SK-N-MC (cell line): ENCODE results near the gene COMMD3.
"Not testable (repeated sequence)": the region's sequence is repeated elsewhere in the genome, so short reads cannot be mapped to it uniquely, and the experiment has no call there.

Experiments used
- DNase-seq: peaks from one replicate; pipeline ENCODE4 v3.0.0-alpha.2; 2011; ENCODE audit warnings: low read depth, low spot score
- H3K27ac ChIP-seq: fragments of 200-600 bp; sonication (generic); 2 replicates; pipeline ENCODE4 v1.5.1; 2016; ENCODE audit warnings: mixed run types
- H3K36me3 ChIP-seq: fragments of 200-600 bp; sonication (generic); 2 replicates; pipeline ENCODE4 v1.6.1; 2017; ENCODE audit warnings: antibody characterized with exemption, low read length, mixed read lengths; ENCODE audit not compliant: insufficient read depth
- H3K4me3 ChIP-seq: fragments of 200-600 bp; sonication (generic); 2 replicates; pipeline ENCODE4 v1.5.1; 2016
- H3K9ac ChIP-seq: fragments of 200-600 bp; sonication (generic); 2 replicates; pipeline ENCODE4 v1.8.0; 2017; ENCODE audit warnings: mixed run types, mixed read lengths; ENCODE audit not compliant: insufficient read length
- H3K9me3 ChIP-seq: fragments of 200-600 bp; sonication (generic); 2 replicates; pipeline ENCODE4 v1.6.1; 2017; ENCODE audit warnings: low read depth, mild to moderate bottlenecking, antibody characterized with exemption, low read length, moderate library complexity, mixed read lengths
- EZH2 ChIP-seq: fragments of 200-600 bp; sonication (generic); IDR thresholded peaks from one replicate; pipeline ENCODE4 v1.6.1; 2017; ENCODE audit warnings: antibody characterized with exemption
- FOXP2 ChIP-seq: optimal IDR thresholded peaks from 2 replicates; pipeline ENCODE3; 2011; ENCODE audit warnings: mild to moderate bottlenecking, moderate library complexity; ENCODE audit not compliant: insufficient read depth; ENCODE audit errors: extremely low read length, control extremely low read depth
- POLR2AphosphoS5 ChIP-seq: IDR thresholded peaks from 2 replicates; pipeline ENCODE4 v1.6.1; 2012; ENCODE audit warnings: mild to moderate bottlenecking, low read depth, low read length, borderline replicate concordance

Gene COMMD3

GRCh38 chr10:22344781-22345300 lies 28.7 kb downstream of the COMMD3 start:
- no peak overlapping the region for H3K4me3 ChIP-seq
- no peak for DNase-seq
- no peaks in the 10 kb centered on the region for H3K9me3 ChIP-seq
- no peak overlapping the region for H3K9ac ChIP-seq
- no peak overlapping the region for H3K27ac ChIP-seq
- no peaks in the 10 kb centered on the region for H3K36me3 ChIP-seq
- TF ChIP-seq EZH2 = no peak

- no peak for DNase-seq
Measured at GRCh38 chr10:22345301-22346095, 29.3 kb downstream of the COMMD3 start, which contains the start of gene SPAG6. Gene SPAG6, plus strand, starts transcription at chr10:22345496. Its CDS starts 116 bp downstream, at chr10:22345612.

GRCh38 chr10:22346096-22346661 lies 30.0 kb downstream of the COMMD3 start:
- Histone ChIP-seq H3K9me3 (no peaks in the 10 kb centered on the region), H3K36me3 (no peaks in the 10 kb centered on the region), H3K9ac (no peak overlapping the region), H3K4me3 (no peak overlapping the region), H3K27ac (no peak overlapping the region)
- no peak for TF ChIP-seq EZH2
- TF ChIP-seq POLR2AphosphoS5 = no peak
- TF ChIP-seq FOXP2 = no peak
- no peak for DNase-seq

More at GRCh38 chr10:22345301-22346095, 29.3 kb downstream of the COMMD3 start, which contains the start of gene SPAG6:
- Histone ChIP-seq H3K9me3 (no peaks in the 10 kb centered on the region), H3K9ac (no peak within 1 kb of the TSS), H3K27ac (no peak within 1 kb of the TSS), H3K36me3 (no peaks in the 10 kb centered on the region), H3K4me3 (no peak within 1 kb of the TSS)
- TF ChIP-seq POLR2AphosphoS5 (no peak), EZH2 (no peak), FOXP2 (no peak)

- Histone ChIP-seq H3K9ac (no peak overlapping the region), H3K9me3 (no peaks in the 10 kb centered on the region), H3K4me3 (no peak overlapping the region), H3K36me3 (no peaks in the 10 kb centered on the region), H3K27ac (no peak overlapping the region)
- no peak for TF ChIP-seq FOXP2
- TF ChIP-seq EZH2 = no peak
- no peak for TF ChIP-seq POLR2AphosphoS5
- DNase-seq = no peak
Measured at GRCh38 chr10:22349755-22350154, 33.6 kb downstream of the COMMD3 start.

- DNase-seq = no peak
- TF ChIP-seq POLR2AphosphoS5 = no peak
- H3K9ac ChIP-seq = no peak overlapping the region
- no peak overlapping the region for H3K4me3 ChIP-seq
- no peaks in the 10 kb centered on the region for H3K9me3 ChIP-seq
- no peak overlapping the region for H3K27ac ChIP-seq
- H3K36me3 ChIP-seq = no peaks in the 10 kb centered on the region
Measured at GRCh38 chr10:22351131-22351703, 35.0 kb downstream of the COMMD3 start.

GRCh38 chr10:22356324-22356873 lies 40.2 kb downstream of the COMMD3 start:
- Histone ChIP-seq H3K9me3 (no peaks in the 10 kb centered on the region), H3K36me3 (no peaks in the 10 kb centered on the region), H3K27ac (no peak overlapping the region), H3K4me3 (no peak overlapping the region), H3K9ac (no peak overlapping the region)
- no peak for DNase-seq
- TF ChIP-seq FOXP2 = no peak
- TF ChIP-seq POLR2AphosphoS5 = no peak
- no peak for TF ChIP-seq EZH2

GRCh38 chr10:22357770-22358169 lies 41.6 kb downstream of the COMMD3 start:
- H3K9ac ChIP-seq, DNase-seq, H3K36me3 ChIP-seq, H3K9me3 ChIP-seq, H3K4me3 ChIP-seq, H3K27ac ChIP-seq: not testable (repeated sequence)

- Histone ChIP-seq H3K36me3 (no peaks in the 10 kb centered on the region), H3K9me3 (no peaks in the 10 kb centered on the region), H3K27ac (no peak overlapping the region), H3K4me3 (no peak overlapping the region), H3K9ac (no peak overlapping the region)
- DNase-seq = no peak
- no peak for TF ChIP-seq FOXP2
- no peak for TF ChIP-seq EZH2
- TF ChIP-seq POLR2AphosphoS5 = no peak
Measured at GRCh38 chr10:22363305-22363704, 47.1 kb downstream of the COMMD3 start.
